Glomerular visceral epithelial cell (primary cell): ENCODE results near the gene ZSCAN21.

ENCODE experiments used
- DNase-seq: peaks from one replicate; pipeline ENCODE4 v3.0.0-alpha.2; 2016; ENCODE audit errors: extremely low spot score

ZSCAN21 gene

DNA sequence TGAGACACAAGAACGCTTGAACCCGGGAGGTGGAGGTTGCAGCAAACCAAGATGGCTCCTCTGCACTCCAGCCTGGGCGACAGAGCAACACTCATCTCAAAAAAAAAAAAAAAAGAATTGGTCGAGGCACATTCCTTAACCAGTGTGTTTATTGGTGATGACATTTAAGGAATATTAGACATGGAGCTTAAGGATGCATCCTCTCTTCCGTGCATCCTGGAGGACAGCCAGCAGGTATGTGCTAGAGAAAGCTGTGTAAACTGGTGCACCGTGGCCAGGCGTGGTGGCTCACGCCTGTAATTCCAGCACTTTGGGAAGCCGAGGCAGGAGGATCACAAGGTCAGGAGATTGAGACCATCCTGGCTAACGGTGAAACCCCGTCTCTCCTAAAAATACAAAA lies 22.4 kb upstream of the ZSCAN21 start:
- no peak for DNase-seq

GRCh38 chr7:100029596-100029995 lies 20.0 kb upstream of the ZSCAN21 start:
- no peak for DNase-seq

DNA sequence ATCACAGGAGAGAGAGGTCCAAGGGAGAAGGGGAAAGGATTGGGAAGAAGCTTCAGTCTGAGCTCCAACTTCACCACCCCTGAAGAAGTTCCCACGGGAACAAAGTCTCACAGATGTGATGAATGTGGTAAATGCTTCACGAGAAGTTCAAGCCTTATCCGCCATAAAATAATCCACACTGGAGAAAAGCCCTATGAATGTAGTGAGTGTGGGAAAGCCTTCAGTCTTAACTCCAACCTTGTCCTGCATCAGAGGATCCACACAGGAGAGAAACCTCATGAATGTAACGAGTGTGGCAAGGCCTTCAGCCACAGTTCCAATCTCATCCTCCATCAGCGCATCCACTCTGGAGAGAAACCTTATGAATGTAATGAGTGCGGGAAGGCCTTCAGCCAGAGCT lies 16.0 kb upstream of the ZSCAN21 start:
- DNase-seq = no peak

GRCh38 chr7:100034871-100035510 lies 14.6 kb upstream of the ZSCAN21 start:
- peak; percentile 35 for DNase-seq

GRCh38 chr7:100035876-100036275 lies 13.7 kb upstream of the ZSCAN21 start:
- no peak for DNase-seq

GRCh38 chr7:100038326-100038725 lies 11.2 kb upstream of the ZSCAN21 start:
- no peak for DNase-seq

- no peak for DNase-seq
These were observed 9.0 kb upstream of the ZSCAN21 start for GRCh38 chr7:100040575-100040974.

GRCh38 chr7:100044718-100045117 lies 4.9 kb upstream of the ZSCAN21 start:
- DNase-seq = no peak

DNA sequence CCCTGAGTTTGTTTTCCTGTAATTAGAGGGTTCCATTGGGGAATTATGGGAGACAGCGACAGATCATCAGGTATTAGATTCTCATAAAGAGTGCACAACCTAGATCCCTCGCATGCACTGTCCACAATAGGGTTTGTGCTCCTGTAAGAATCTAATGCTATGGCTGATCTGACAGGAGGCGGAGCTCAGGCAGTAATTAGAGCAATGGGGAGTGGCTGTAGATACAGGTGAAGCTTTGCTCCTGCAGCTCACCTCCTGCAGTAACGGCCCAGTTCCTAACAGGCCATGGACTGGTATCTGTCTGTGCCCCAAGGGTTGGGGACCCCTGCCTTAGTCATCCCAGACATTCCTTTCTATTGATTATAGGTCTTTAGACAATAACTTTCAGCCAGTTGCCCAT lies 894 bp upstream of the ZSCAN21 start:
- DNase-seq = no peak

DNA sequence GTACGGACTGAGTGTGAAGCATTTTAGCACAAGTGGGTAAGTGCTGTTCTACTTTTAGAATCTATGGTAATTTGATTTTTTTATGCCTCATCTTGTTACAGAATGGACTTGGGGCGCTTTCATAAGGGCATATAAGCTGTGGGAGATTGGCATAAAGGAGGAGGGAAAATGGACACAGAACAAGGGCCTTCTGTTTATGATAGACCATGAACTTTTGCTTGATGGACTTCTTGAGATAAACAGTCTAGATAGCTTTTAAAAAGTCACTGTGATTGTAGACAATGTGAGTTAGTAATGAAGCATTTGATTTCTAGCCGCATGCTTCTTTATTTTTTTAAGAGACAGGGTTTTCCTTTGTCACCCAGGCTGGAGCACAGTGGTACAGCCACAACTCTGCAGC lies 2.0 kb downstream of the ZSCAN21 start:
- no peak for DNase-seq

DNA sequence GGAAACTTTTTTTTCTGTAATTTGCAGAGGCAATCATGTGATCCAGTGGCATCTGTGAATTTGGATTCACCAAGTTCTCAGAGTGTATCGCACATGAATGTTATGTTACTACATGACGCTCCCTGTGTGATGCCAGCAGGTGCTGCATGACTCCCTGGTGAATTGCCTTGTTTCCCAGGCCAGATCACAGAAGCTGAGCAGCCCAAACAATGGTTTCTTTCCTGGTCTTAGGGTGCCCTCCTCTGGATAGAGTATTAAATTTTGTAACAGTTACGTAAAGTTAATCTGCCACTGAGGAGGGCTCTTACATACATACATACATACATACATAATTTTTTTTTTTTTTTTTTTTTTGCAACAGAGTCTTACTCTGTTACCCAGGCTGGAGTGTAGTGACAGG lies 3.6 kb downstream of the ZSCAN21 start:
- peak; percentile 62 for DNase-seq

GRCh38 chr7:100057006-100057405 lies 7.4 kb downstream of the ZSCAN21 start:
- DNase-seq = no peak

DNA sequence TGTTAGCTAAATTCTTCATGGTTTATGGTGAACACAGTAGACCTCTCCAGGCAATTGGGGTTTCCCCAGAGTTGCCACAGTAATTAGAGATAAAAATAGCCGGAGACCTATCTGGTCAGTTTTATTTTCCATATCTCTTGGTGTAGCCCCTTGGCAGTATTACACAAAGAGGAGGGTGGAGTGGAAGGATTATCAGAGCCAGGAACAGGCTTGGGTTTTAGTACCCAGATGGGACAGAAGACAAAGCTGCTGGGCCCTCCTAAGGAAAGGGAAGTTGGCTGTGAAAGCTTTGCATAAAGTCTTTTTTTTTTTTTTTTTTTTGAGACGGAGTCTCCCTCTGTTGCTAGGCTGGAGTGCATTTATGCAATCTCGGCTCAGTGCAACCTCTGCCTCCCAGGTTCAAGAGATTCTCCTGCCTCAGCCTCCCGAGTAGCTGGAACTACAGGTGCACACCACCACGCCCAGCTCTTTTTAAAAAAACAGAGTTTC lies 9.7 kb downstream of the ZSCAN21 start:
- no peak for DNase-seq

DNA sequence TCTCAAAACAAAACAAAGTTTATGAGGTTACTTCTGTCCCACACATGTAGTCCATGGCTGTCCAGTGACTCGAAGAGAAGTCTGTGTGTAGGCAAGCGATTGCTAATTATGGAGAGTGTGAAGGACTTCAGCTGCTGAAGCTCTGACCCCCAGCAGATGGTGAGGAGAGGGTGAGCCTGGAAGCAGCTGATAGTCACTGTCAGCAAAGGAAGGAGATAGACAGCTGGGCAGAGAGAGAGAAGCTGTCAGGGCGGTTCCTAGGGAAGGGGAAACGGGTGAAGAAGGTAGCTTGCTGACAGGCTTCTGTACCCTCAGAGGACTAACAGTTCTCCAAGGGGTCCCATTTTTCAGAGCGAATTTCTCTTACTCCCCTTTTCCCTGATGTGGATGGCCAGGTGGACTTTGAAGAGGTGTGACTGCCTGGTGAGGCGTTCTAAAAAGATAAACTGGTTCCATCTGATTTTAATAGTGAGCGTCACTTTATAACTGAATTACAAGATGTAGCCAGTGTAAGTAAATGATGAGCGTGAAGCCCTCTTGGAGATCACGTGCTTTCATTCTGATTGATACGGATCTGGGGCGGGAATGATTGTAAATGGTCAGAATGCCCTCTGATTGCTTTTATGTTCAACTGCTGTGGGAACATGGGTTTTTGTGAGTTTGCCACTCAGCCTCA lies 12.1 kb downstream of the ZSCAN21 start:
- no peak for DNase-seq

GRCh38 chr7:100063376-100063775 lies 13.8 kb downstream of the ZSCAN21 start:
- DNase-seq = no peak

DNA sequence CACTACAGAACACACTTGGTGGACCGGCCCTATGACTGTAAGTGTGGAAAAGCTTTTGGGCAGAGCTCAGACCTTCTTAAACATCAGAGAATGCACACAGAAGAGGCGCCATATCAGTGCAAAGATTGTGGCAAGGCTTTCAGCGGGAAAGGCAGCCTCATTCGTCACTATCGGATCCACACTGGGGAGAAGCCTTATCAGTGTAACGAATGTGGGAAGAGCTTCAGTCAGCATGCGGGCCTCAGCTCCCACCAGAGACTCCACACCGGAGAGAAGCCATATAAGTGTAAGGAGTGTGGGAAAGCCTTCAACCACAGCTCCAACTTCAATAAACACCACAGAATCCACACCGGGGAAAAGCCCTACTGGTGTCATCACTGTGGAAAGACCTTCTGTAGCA lies 14.6 kb downstream of the ZSCAN21 start:
- DNase-seq = no peak

- DNase-seq = no peak
These were observed 16.0 kb downstream of the ZSCAN21 start for GRCh38 chr7:100065452-100066186.

GRCh38 chr7:100066953-100067352 lies 17.4 kb downstream of the ZSCAN21 start:
- no peak for DNase-seq

- no peak for DNase-seq
These were observed 20.4 kb downstream of the ZSCAN21 start for GRCh38 chr7:100069991-100070390.

GRCh38 chr7:100071018-100071723 lies 21.6 kb downstream of the ZSCAN21 start:
- no peak for DNase-seq

DNA sequence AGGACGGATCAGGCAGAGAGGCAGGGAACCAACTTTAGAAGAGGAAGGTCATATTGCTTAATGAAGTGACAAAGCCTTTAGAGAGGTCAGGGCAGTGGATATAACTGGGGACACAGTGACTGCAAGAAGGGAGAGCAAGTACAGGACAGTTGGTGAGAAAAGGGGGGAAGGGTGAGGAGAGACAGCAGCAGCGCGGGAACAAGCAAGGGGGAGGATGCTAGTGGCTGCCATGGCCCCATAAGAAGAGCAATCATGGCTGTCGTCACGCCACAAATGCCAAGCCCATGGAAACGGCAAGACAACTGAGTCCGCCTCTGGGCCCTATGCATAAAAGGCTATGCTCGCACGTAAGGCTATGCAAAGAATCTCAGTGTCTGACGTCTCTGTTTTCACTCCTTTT lies 22.9 kb downstream of the ZSCAN21 start:
- no peak for DNase-seq

DNA sequence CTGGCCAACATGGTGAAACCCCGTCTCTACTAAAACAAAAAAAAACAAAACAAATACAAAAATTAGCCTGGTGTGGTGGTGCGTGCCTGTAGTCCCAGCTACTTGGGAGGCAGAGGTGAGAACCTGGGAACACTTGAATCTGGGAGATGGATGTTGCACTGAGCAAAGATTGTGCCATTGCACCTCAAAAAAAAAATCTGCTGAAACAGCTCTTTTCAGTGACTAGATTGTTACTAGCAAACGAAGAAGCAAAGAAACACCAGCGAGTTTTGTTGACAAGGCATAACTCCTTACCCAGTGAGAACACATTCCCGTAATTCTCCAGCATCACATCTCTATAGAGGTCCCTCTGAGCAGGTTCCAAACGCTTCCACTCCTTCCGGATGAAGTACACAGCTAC lies 25.3 kb downstream of the ZSCAN21 start:
- no peak for DNase-seq
